ENCODE measurements around the gene VRK2. TPM values are rescaled to one million over a fixed set of nuclear protein-coding genes. Genes with fewer than 3 reads are reported as not detected.

The VRK2 gene
- total RNA-seq, 3 donors from 2014 or later, result 26.9 to 34.0 (median 28.2) TPM

DNA sequence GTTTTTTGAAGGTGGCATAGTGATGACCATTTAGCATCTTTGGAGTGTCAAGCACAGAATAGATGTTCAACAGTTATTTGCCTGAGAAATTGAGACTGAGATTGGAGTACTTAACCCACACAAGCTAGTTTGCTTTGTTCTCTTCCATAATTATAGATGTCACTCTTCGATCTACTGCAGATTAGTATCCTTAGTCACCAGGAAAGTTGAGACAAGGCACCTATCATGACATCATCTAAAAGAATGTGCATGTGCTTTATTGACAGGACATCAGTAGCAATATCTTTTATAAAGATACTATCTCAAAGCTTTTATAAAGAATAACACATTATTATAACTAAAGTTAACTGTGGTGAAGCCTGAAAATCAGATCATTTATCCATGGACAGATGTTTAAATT is 6.4 kb downstream of the VRK2 start:
- H3K27ac ChIP-seq, result no peak overlapping the region
- intact Hi-C loops (cut with DNase I; ENCODE audit: low total_unique reads), result no loop called here
- H3K27me3 ChIP-seq, result no peaks in the 10 kb centered on the region
- no peak for DNase-seq (ENCODE audit: low spot score in 2 of 2)
- no peak for TF ChIP-seq POLR2AphosphoS5 (IDR thresholded peaks at IDR 0.05)
- TF ChIP-seq POLR2A (IDR thresholded peaks at IDR 0.05), result no peak
- TF ChIP-seq CTCF (IDR thresholded peaks at IDR 0.05), result no peak
- H3K4me3 ChIP-seq, result no peak overlapping the region
- no peaks in the 10 kb centered on the region for H3K4me1 ChIP-seq
- no peaks in the 10 kb centered on the region for H3K9me3 ChIP-seq
- H3K36me3 ChIP-seq, result no peaks in the 10 kb centered on the region

DNA sequence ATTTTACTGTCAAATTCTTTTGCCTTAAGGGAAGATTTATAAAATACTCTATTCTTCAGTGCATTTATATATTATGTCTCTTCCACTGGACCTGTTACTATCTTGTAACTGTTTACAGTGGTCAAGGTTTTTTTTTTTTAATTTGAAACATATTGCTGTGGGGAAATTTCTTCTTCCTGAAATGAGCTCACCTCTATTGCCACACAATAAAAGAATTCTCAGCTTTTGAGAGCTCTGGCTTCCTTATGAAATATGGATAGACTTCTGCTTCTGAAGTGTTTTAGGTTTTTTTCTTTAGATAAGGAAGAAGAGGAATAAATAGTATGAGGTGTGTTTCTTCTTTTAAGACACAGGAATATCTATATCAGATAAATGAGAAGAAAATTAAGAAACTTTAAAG is 7.7 kb downstream of the VRK2 start:
- peak overlapping the region in 1 of 2 donors; percentile 51 for H3K27ac ChIP-seq
- H3K36me3 ChIP-seq, result no peaks in the 10 kb centered on the region
- no peaks in the 10 kb centered on the region for H3K9me3 ChIP-seq
- intact Hi-C loops (cut with DNase I; ENCODE audit: low total_unique reads), result no loop called here
- no peaks in the 10 kb centered on the region for H3K27me3 ChIP-seq
- H3K4me3 ChIP-seq, result no peak overlapping the region
- DNase-seq (ENCODE audit: low spot score in 2 of 2), result no peak
- TF ChIP-seq POLR2A (IDR thresholded peaks at IDR 0.05), result no peak
- no peak for TF ChIP-seq POLR2AphosphoS5 (IDR thresholded peaks at IDR 0.05)
- no peak for TF ChIP-seq CTCF (IDR thresholded peaks at IDR 0.05)
- no peaks in the 10 kb centered on the region for H3K4me1 ChIP-seq

DNA sequence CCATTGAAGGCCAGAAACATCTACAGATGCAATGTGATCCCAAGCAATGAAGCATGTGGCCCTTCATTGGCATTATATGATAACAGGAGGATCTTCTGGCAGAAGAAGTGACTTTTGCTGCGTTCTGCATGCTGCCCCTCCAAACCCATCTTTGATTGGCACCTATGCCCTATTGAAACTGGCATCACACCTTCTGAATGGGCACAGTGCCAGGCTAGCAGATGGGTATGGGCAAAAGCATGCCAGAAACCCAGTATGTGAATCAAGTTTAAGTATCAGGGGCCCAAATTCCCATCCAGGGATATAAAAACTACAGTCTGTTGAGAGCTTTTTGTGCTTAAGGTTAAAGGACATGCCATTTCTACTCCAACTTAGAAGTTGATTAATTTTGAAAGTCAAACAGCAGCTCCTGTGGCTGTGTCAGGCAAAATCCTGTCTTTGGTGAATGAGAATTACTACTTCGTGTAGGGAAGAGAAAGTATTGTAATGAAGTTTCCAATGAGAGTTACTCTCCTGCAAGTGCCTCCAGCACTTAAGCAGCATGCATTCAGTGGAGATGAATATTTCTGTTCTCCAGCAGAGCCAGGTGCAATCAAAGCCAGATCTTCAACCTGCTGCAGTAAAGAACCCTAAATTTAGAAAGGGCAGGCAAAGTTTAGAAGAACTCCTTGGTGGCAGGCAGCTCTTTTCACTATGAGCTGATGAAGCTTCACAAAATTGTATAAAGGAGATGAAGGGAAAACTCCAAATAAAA is 8.6 kb downstream of the VRK2 start:
- Histone ChIP-seq H3K4me3 (no peak overlapping the region), H3K36me3 (no peaks in the 10 kb centered on the region), H3K27me3 (no peaks in the 10 kb centered on the region), H3K27ac (no peak overlapping the region), H3K9me3 (no peaks in the 10 kb centered on the region), H3K4me1 (no peaks in the 10 kb centered on the region)
- intact Hi-C loops (cut with DNase I; ENCODE audit: low total_unique reads), result no loop called here
- TF ChIP-seq POLR2AphosphoS5 (IDR thresholded peaks at IDR 0.05), result no peak
- TF ChIP-seq POLR2A (IDR thresholded peaks at IDR 0.05), result no peak
- no peak for TF ChIP-seq CTCF (IDR thresholded peaks at IDR 0.05)
- DNase-seq (ENCODE audit: low spot score in 2 of 2), result no peak

GRCh38 chr2:58056192-58056916 is 9.7 kb downstream of the VRK2 start:
- TF ChIP-seq POLR2AphosphoS5 (IDR thresholded peaks at IDR 0.05) (no peak), CTCF (IDR thresholded peaks at IDR 0.05) (no peak), POLR2A (IDR thresholded peaks at IDR 0.05) (no peak)
- intact Hi-C loops (cut with DNase I; ENCODE audit: low total_unique reads), result no loop called here

More at GRCh38 chr2:58056192-58056916, 9.7 kb downstream of the VRK2 start:
- Histone ChIP-seq H3K4me3 (no peak overlapping the region), H3K27ac (no peak overlapping the region), H3K27me3 (no peaks in the 10 kb centered on the region), H3K4me1 (no peaks in the 10 kb centered on the region), H3K9me3 (no peaks in the 10 kb centered on the region), H3K36me3 (no peaks in the 10 kb centered on the region)
- no peak for DNase-seq (ENCODE audit: low spot score in 2 of 2)

Data from breast epithelium (tissue), 4 donors.